ENCODE measurements around the gene TRMT10A. TPM values are rescaled to one million over a fixed set of nuclear protein-coding genes. Genes with fewer than 3 reads are reported as not detected.

The TRMT10A gene
- total and polyA plus RNA-seq, 10 of the 15 experiments (the other 5 are each of a cell fraction or from before 2014, with no cell fraction given): 4.5 to 13.4 (median 9.2) TPM

DNA sequence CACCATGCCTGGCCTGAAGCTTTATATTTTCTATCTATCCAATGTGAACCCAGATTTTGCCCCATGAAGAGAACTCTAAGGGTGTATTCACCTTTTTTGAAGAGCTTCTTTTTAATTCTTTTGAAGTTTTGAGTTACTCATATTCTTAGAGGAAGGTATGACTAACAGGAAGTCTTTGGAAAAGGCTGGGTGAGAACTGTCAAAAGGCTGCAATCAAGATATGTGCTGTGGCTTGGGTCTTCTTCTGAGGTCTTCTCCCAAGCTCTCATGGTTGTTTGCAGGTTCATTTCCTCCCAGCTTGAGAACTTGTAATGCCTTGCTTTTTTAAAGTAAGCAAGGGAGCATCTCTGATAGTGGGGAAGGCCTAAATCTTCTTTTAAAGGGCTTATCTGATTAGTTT lies 56.1 kb downstream of the TRMT10A start:
- DNase-seq (ENCODE audit: low read depth, low spot score): no peak
- no peak for ATAC-seq
- no peaks in the 10 kb centered on the region for H3K4me1 ChIP-seq (ENCODE audit: control insufficient read depth, insufficient read depth, low read length)
- in situ Hi-C loops (cut with MboI): no loop called here
- H3K4me3 ChIP-seq: no peak overlapping the region
- ChIA-PET SMC1A (ENCODE audit: uncharacterized antibody, unreplicated experiment) (no interaction called here), RAD21 (ENCODE audit: unreplicated experiment) (no interaction called here), POLR2A (no interaction called here), CTCF (no interaction called here)
- H3K27ac ChIP-seq (ENCODE audit: control insufficient read depth, insufficient read depth): no peak overlapping the region
- H2AFZ ChIP-seq (ENCODE audit: control insufficient read depth, low read depth, low read length): no peak overlapping the region
- TF ChIP-seq, protein P1, sequence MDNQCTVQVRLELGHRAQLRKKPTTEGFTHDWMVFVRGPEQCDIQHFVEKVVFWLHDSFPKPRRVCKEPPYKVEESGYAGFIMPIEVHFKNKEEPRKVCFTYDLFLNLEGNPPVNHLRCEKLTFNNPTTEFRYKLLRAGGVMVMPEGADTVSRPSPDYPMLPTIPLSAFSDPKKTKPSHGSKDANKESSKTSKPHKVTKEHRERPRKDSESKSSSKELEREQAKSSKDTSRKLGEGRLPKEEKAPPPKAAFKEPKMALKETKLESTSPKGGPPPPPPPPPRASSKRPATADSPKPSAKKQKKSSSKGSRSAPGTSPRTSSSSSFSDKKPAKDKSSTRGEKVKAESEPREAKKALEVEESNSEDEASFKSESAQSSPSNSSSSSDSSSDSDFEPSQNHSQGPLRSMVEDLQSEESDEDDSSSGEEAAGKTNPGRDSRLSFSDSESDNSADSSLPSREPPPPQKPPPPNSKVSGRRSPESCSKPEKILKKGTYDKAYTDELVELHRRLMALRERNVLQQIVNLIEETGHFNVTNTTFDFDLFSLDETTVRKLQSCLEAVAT (IDR thresholded peaks at IDR 0.05): no peak
- TF ChIP-seq JUNB (IDR thresholded peaks at IDR 0.05): peak; percentile 19; the same call in 1 of the 2 replicates
- intact Hi-C loops (cut with micrococcal nuclease; ENCODE audit: unreplicated experiment): no loop called here
- no TSS peak for BruUV-seq (replicated peaks)
- no peaks in the 10 kb centered on the region for H3K79me2 ChIP-seq (ENCODE audit: control insufficient read depth, insufficient read depth, low read length)
- no peak for FAIRE-seq
- H3K4me2 ChIP-seq (ENCODE audit: control insufficient read depth, insufficient read depth): no peak overlapping the region
- no peaks in the 10 kb centered on the region for H3K27me3 ChIP-seq (replicated peaks in 1 of 2; ENCODE audit: control insufficient read depth in 2 of 2, insufficient read depth in 2 of 2, low read length in 1 of 2)
- no peak overlapping the region for H3K9ac ChIP-seq (ENCODE audit: control insufficient read depth, insufficient read depth, low read length)
- no peaks in the 10 kb centered on the region for H3K9me3 ChIP-seq (replicated peaks; ENCODE audit: control insufficient read depth, insufficient read depth, low read length)
- no peaks in the 10 kb centered on the region for H4K20me1 ChIP-seq (ENCODE audit: control insufficient read depth, insufficient read depth)
- H3K36me3 ChIP-seq (ENCODE audit: control insufficient read depth in 2 of 2, insufficient read depth in 2 of 2, low read length in 1 of 2): no peaks in the 10 kb centered on the region

- ChIA-PET SMC1A (ENCODE audit: uncharacterized antibody, unreplicated experiment) (no interaction called here), RAD21 (ENCODE audit: unreplicated experiment) (no interaction called here), POLR2A (no interaction called here), CTCF (no interaction called here)
- Histone ChIP-seq H3K4me3 (no peak overlapping the region), H3K79me2 (ENCODE audit: control insufficient read depth, insufficient read depth, low read length) (no peaks in the 10 kb centered on the region), H2AFZ (ENCODE audit: control insufficient read depth, low read depth, low read length) (no peak overlapping the region), H3K4me1 (ENCODE audit: control insufficient read depth, insufficient read depth, low read length) (no peaks in the 10 kb centered on the region), H3K27me3 (replicated peaks in 1 of 2; ENCODE audit: control insufficient read depth in 2 of 2, insufficient read depth in 2 of 2, low read length in 1 of 2) (no peaks in the 10 kb centered on the region), H3K27ac (ENCODE audit: control insufficient read depth, insufficient read depth) (no peak overlapping the region), H3K9me3 (replicated peaks; ENCODE audit: control insufficient read depth, insufficient read depth, low read length) (no peaks in the 10 kb centered on the region), H3K4me2 (ENCODE audit: control insufficient read depth, insufficient read depth) (no peak overlapping the region), H4K20me1 (ENCODE audit: control insufficient read depth, insufficient read depth) (no peaks in the 10 kb centered on the region), H3K36me3 (ENCODE audit: control insufficient read depth in 2 of 2, insufficient read depth in 2 of 2, low read length in 1 of 2) (no peaks in the 10 kb centered on the region), H3K9ac (ENCODE audit: control insufficient read depth, insufficient read depth, low read length) (no peak overlapping the region)
- WGBS (ENCODE audit: insufficient coverage, insufficient replicate concordance, low lambda C conversion rate, missing lambda C conversion rate): 0% methylated on average over 1 of the region's 1 CpG
- BruUV-seq (replicated peaks): no TSS peak
- ATAC-seq: no peak
- FAIRE-seq: no peak
- no peak for DNase-seq (ENCODE audit: low read depth, low spot score)
- intact Hi-C loops (cut with micrococcal nuclease; ENCODE audit: unreplicated experiment) (no loop called here), in situ Hi-C loops (cut with MboI) (no loop called here)
- TF ChIP-seq CUX1 (IDR thresholded peaks at IDR 0.05; ENCODE audit: insufficient replicate concordance, low read depth, low read length) (no peak), ATF7 (IDR thresholded peaks at IDR 0.05; ENCODE audit: low read depth) (no peak), NR2C1 (IDR thresholded peaks at IDR 0.05) (no peak), TCF3 (IDR thresholded peaks at IDR 0.05; ENCODE audit: borderline replicate concordance, insufficient read depth, low read depth, low read length) (no peak), LARP7 (IDR thresholded peaks at IDR 0.05) (no peak)
- TF ChIP-seq, protein P2, sequence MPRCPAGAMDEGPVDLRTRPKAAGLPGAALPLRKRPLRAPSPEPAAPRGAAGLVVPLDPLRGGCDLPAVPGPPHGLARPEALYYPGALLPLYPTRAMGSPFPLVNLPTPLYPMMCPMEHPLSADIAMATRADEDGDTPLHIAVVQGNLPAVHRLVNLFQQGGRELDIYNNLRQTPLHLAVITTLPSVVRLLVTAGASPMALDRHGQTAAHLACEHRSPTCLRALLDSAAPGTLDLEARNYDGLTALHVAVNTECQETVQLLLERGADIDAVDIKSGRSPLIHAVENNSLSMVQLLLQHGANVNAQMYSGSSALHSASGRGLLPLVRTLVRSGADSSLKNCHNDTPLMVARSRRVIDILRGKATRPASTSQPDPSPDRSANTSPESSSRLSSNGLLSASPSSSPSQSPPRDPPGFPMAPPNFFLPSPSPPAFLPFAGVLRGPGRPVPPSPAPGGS (IDR thresholded peaks at IDR 0.05; ENCODE audit: borderline replicate concordance, insufficient read depth, low read depth, low read length, poor library complexity, severe bottlenecking): no peak
These were observed 56.5 kb downstream of the TRMT10A start for GRCh38 chr4:99507349-99507748.
